PC-3 (cell line): ENCODE measurements around the gene KCNG1. TPM values are rescaled to one million over a fixed set of nuclear protein-coding genes. Genes with fewer than 3 reads are reported as not detected.
A peak's percentile ranks its signal among the peaks of the same experiment; 100 is the strongest.

Experiments
- ATAC-seq: fragments of 200-7000 bp; cut with Tn5 transposase; 2 replicates; pipeline ENCODE4 v1.9.1; 2020; ENCODE audit warnings: mild to moderate bottlenecking, moderate library complexity
- BruUV-seq: library from RNA; stranded (reverse); fragments of 400-500 nt; replicated peaks from 2 replicates; lab custom pipeline; 2021; lab: Mats Ljungman, UMichigan
- CTCF ChIA-PET: fragments of 300-600 bp; sonication (Branson Sonifier 250); formaldehyde crosslinking; loops from one replicate; lab custom pipeline; 2022; ENCODE audit warnings: antibody characterized with exemption; lab: Charles Lee
- POLR2A ChIA-PET: fragments of 300-600 bp; sonication (Branson Sonifier 250); formaldehyde crosslinking; loops from one replicate; lab custom pipeline; 2022; ENCODE audit warnings: antibody characterized with exemption; ENCODE audit not compliant: unreplicated experiment; lab: Charles Lee
- DNase-seq: peaks from one replicate; pipeline ENCODE4 v3.0.0-alpha.2; 2015
- H2AFZ ChIP-seq: fragments of 300-600 bp; sonication (generic); 2 replicates; pipeline ENCODE4 v1.6.0; 2016; ENCODE audit warnings: antibody characterized with exemption, low read length
- H3F3A ChIP-seq: fragments of 300-600 bp; sonication (generic); one replicate; pipeline ENCODE4 v1.6.0; 2017; ENCODE audit warnings: antibody characterized with exemption, low read length, control low read depth, mild to moderate bottlenecking; ENCODE audit not compliant: unreplicated experiment
- H3K27ac ChIP-seq: fragments of 300-600 bp; sonication (generic); 2 replicates; pipeline ENCODE4 v1.5.1; 2016; ENCODE audit warnings: mild to moderate bottlenecking, low read length
- H3K27me3 ChIP-seq: fragments of 300-600 bp; sonication (generic); 2 replicates; pipeline ENCODE4 v1.6.1; 2016; ENCODE audit warnings: low read length, mixed read lengths
- H3K36me3 ChIP-seq: fragments of 300-600 bp; sonication (generic); 2 replicates; pipeline ENCODE4 v1.6.1; 2016; ENCODE audit warnings: low read depth, mixed run types, low read length, mixed read lengths
- H3K4me1 ChIP-seq: fragments of 300-600 bp; sonication (generic); 2 replicates; pipeline ENCODE4 v1.5.1; 2016; ENCODE audit warnings: low read length; ENCODE audit not compliant: insufficient read depth
- H3K4me2 ChIP-seq: fragments of 300-600 bp; sonication (generic); 2 replicates; pipeline ENCODE4 v1.6.0; 2016; ENCODE audit warnings: low read length
- H3K4me3 ChIP-seq: fragments of 300-600 bp; sonication (generic); 2 replicates; pipeline ENCODE4 v1.5.1; 2016; ENCODE audit warnings: mild to moderate bottlenecking, low read length, mixed read lengths
- H3K79me2 ChIP-seq: fragments of 300-600 bp; sonication (generic); 2 replicates; pipeline ENCODE4 v1.6.1; 2017; ENCODE audit warnings: low read length, mixed read lengths
- H3K9ac ChIP-seq: fragments of 300-600 bp; sonication (generic); 2 replicates; pipeline ENCODE4 v1.6.0; 2016; ENCODE audit warnings: mild to moderate bottlenecking, low read length
- H3K9me2 ChIP-seq: fragments of 300-600 bp; sonication (generic); replicated peaks from 2 replicates; pipeline ENCODE4 v1.6.1; 2016; ENCODE audit warnings: mixed run types, low read length, mixed read lengths
- H3K9me3 ChIP-seq: fragments of 300-600 bp; sonication (generic); 2 replicates; pipeline ENCODE4 v1.6.1; 2016; ENCODE audit warnings: low read length, mixed read lengths
- H4K20me1 ChIP-seq: fragments of 300-600 bp; sonication (generic); 2 replicates; pipeline ENCODE4 v1.6.1; 2016; ENCODE audit warnings: low read length, mixed read lengths
- EZH2 ChIP-seq: fragments of 300-600 bp; sonication (generic); IDR thresholded peaks from one replicate; pipeline ENCODE4 v1.6.1; 2017; ENCODE audit warnings: antibody characterized with exemption, mild to moderate bottlenecking, low read length; ENCODE audit not compliant: unreplicated experiment
- EZH2phosphoT487 ChIP-seq: fragments of 300-600 bp; sonication (generic); IDR thresholded peaks from 2 replicates; pipeline ENCODE4 v1.6.1; 2018; ENCODE audit warnings: mild to moderate bottlenecking, antibody characterized with exemption, low read length, borderline replicate concordance
- intact Hi-C: fragments of 100-400 bp; cut with micrococcal nuclease; formaldehyde crosslinking; loops from 2 replicates; pipeline ENCODE4 v1.9.0; 2023
- total RNA-seq: library from RNA; depleted of rRNA; stranded (reverse); fragments of >200 nt; gene quantifications from 2 replicates; pipeline ENCODE4 v1.2.3, GENCODE V29; 2014
- TF ChIP-seq, protein P1 (sequence below): fragments of 300-600 bp; sonication (generic); conservative IDR thresholded peaks from 2 replicates; pipeline ENCODE4 v1.5.1; 2017; ENCODE audit warnings: antibody characterized with exemption, low read depth, mild to moderate bottlenecking, low read length

Gene KCNG1
- total RNA-seq, 1 experiment from 2014 or later: 61.5 TPM

DNA sequence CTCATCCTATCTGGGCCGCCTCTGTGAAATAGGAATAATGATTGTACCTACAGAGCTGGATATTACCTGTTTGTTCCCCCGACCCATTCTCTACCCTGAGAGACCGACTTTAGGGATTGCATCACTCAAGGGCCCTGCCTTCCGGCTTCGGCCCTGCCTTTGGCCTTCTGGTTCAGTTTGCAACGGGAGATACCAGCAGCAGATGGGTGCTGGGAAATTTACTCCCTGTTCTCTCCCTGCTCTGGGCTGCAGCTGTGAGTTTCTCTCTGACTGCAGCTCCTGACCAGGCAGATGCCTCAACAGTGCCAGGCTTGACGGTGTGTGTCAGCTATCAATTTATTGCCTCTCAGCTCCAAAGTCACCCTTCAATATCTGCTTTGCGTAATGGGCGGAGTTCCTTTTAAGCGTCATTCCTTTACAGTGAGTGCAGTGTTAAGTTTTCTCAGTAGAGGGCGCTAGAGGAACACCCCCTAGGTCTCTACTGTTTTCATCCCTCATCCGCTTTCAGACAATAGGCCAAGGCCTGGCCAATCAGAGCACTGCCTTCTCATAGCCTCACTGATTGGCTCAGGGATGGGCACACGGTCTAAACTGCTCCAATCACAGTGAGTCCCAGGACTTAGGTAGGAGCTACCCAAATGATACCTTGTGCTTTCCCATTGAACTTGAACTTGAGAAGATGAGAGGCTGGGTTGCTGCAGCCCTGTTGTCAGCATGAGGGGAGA, 30.0 kb downstream of the KCNG1 start:
- no peaks in the 10 kb centered on the region for H4K20me1 ChIP-seq
- no peaks in the 10 kb centered on the region for H3F3A ChIP-seq
- H3K36me3 ChIP-seq: no peaks in the 10 kb centered on the region
- peak overlapping the region; percentile 59 for H2AFZ ChIP-seq
- no peak overlapping the region for H3K4me3 ChIP-seq
- no TSS peak for BruUV-seq
- DNase-seq: peak; percentile 98
- peaks cover 18% of the 10 kb centered on the region for H3K4me1 ChIP-seq
- no peak overlapping the region for H3K4me2 ChIP-seq
- ChIA-PET CTCF (interaction anchor here (0.5 to 1.1 kb wide), 10 partner anchors 22 to 1064 kb away, joined by 3 to 4 read pairs (median 3); partner anchors contain the start of gene ADNP), POLR2A (interaction anchor here (0.6 to 0.7 kb wide), 2 partner anchors 153 to 255 kb away, joined by 3 to 11 read pairs; no protein-coding TSS in a partner anchor)
- H3K27ac ChIP-seq: no peak overlapping the region
- TF ChIP-seq, protein P1, sequence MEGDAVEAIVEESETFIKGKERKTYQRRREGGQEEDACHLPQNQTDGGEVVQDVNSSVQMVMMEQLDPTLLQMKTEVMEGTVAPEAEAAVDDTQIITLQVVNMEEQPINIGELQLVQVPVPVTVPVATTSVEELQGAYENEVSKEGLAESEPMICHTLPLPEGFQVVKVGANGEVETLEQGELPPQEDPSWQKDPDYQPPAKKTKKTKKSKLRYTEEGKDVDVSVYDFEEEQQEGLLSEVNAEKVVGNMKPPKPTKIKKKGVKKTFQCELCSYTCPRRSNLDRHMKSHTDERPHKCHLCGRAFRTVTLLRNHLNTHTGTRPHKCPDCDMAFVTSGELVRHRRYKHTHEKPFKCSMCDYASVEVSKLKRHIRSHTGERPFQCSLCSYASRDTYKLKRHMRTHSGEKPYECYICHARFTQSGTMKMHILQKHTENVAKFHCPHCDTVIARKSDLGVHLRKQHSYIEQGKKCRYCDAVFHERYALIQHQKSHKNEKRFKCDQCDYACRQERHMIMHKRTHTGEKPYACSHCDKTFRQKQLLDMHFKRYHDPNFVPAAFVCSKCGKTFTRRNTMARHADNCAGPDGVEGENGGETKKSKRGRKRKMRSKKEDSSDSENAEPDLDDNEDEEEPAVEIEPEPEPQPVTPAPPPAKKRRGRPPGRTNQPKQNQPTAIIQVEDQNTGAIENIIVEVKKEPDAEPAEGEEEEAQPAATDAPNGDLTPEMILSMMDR: peak; percentile 99
- TF ChIP-seq EZH2: no peak
- no peak for TF ChIP-seq EZH2phosphoT487
- peak; percentile 97 for ATAC-seq
- no peak overlapping the region for H3K9ac ChIP-seq
- intact Hi-C loops: no loop called here
- H3K9me2 ChIP-seq: no peaks in the 10 kb centered on the region
- no peaks in the 10 kb centered on the region for H3K79me2 ChIP-seq
- H3K27me3 ChIP-seq: no peaks in the 10 kb centered on the region
- no peaks in the 10 kb centered on the region for H3K9me3 ChIP-seq

DNA sequence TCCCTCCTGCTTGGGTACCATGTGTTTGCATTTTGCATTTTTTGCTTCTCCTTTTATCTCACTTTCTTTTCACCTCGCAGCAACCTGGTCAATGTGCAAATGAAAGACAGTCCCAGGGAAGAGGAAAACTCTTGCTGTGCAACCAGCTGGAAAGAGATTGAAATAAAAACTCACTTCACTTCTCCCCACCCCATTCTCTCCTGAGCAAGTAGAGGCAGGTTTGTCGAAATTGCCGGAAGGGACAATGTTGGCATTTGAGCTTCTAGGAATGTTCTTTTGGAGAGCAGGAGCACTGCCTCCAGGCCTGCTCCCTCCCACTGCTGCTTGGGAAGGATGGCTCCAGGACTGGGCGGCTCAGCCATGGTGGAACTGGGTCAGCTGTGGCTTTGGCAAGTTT, 30.6 kb downstream of the KCNG1 start:
- ChIA-PET POLR2A (interaction anchor here (0.6 to 0.7 kb wide), 2 partner anchors 153 to 256 kb away, joined by 3 to 11 read pairs; no protein-coding TSS in a partner anchor), CTCF (interaction anchor here (0.6 to 0.7 kb wide), 3 partner anchors 249 to 1064 kb away, joined by 3 to 4 read pairs (median 3); no protein-coding TSS in a partner anchor)
- no peaks in the 10 kb centered on the region for H3K27me3 ChIP-seq
- no peak overlapping the region for H3K4me3 ChIP-seq
- H4K20me1 ChIP-seq: no peaks in the 10 kb centered on the region
- TF ChIP-seq EZH2 (no peak), EZH2phosphoT487 (no peak)
- TF ChIP-seq, protein P1: no peak
- no peak for DNase-seq
- no peaks in the 10 kb centered on the region for H3K79me2 ChIP-seq
- intact Hi-C loops: no loop called here
- H3K9ac ChIP-seq: no peak overlapping the region
- no peaks in the 10 kb centered on the region for H3F3A ChIP-seq
- no peaks in the 10 kb centered on the region for H3K36me3 ChIP-seq
- H2AFZ ChIP-seq: peak overlapping the region; percentile 43; the same call in 1 of the 2 replicates
- H3K9me3 ChIP-seq: no peaks in the 10 kb centered on the region
- H3K27ac ChIP-seq: no peak overlapping the region
- ATAC-seq: no peak
- H3K4me2 ChIP-seq: no peak overlapping the region
- no peaks in the 10 kb centered on the region for H3K9me2 ChIP-seq
- H3K4me1 ChIP-seq: peaks cover 19% of the 10 kb centered on the region
- BruUV-seq: no TSS peak

DNA sequence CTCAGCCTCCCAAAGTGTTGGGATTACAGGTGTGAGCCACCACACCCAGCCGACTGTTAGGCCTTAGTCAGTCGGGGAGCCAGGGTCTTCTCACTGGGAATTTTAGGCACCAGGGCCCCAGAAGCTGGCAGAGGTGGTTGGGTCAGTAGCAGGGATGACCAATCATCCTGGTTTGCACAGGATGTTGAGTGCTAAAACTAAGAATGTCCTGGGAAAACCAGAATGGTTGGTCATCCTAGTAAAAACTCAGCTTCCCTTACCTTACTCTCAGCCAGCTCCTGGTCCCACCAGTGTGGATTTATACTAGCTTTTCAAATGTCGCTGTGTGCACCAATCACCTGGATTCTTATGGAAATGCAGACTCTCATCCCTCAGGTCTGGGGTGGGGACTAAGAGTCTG, 31.8 kb downstream of the KCNG1 start:
- CTCF ChIA-PET: interaction anchor here (0.8 to 1.0 kb wide), 2 partner anchors 9 to 11 kb away, joined by 3 read pairs; no protein-coding TSS in a partner anchor
- Histone ChIP-seq H3F3A (no peaks in the 10 kb centered on the region), H3K4me1 (peaks cover 11% of the 10 kb centered on the region), H3K9me3 (no peaks in the 10 kb centered on the region), H3K4me2 (no peak overlapping the region), H3K27me3 (no peaks in the 10 kb centered on the region), H3K4me3 (no peak overlapping the region), H3K9ac (no peak overlapping the region), H4K20me1 (no peaks in the 10 kb centered on the region), H3K9me2 (no peaks in the 10 kb centered on the region), H3K79me2 (no peaks in the 10 kb centered on the region), H3K27ac (peak overlapping the region; percentile 29), H2AFZ (peak overlapping the region; percentile 27; the same call in 1 of the 2 replicates), H3K36me3 (no peaks in the 10 kb centered on the region)
- peak; percentile 68 for DNase-seq
- BruUV-seq: no TSS peak
- intact Hi-C loops: no loop called here
- POLR2A ChIA-PET: no interaction called here
- no peak for TF ChIP-seq EZH2phosphoT487
- TF ChIP-seq, protein P1: no peak
- no peak for TF ChIP-seq EZH2
- ATAC-seq: no peak
